Spleen (tissue), 7 donors: ENCODE data around the gene PRR22.

Experiments used
- CTCF ChIP-seq, 11 experiments: fragments of 200-600 bp in 7 of 11; fragments of 450-650 bp in 4 of 11; sonication (generic) in 4 of 11; IDR thresholded peaks in 8 of 11; conservative IDR thresholded peaks in 3 of 11; 1 replicate in 7 of 11; 2 replicates in 4 of 11; pipeline versions ENCODE4 v1.4.0 to v1.8.0; 2016 to 2021; ENCODE audit warnings: antibody characterized with exemption in 11 of 11, inconsistent platforms in 4 of 11, mild to moderate bottlenecking in 1 of 11
- POLR2A ChIP-seq, 3 donors: fragments of 450-650 bp; IDR thresholded peaks; one replicate each; pipeline ENCODE4 v1.5.1; 2017; ENCODE audit warnings: antibody characterized with exemption in 3 of 3, mild to moderate bottlenecking in 1 of 3
- POLR2AphosphoS5 ChIP-seq, 3 donors: sonication (generic); formaldehyde crosslinking; IDR thresholded peaks; one replicate each; pipeline ENCODE4 v1.5.1; 2017; ENCODE audit warnings: antibody characterized with exemption in 3 of 3
- donor health status: DM: no; HTN: no; CAD: no; lungs with moderate emphysema.
- donor health status: DM: no; HTN: no; CAD: no.
- donor health status: DM: no; HTN: no; CAD: no.

- no peak for TF ChIP-seq CTCF (IDR thresholded peaks at IDR 0.05 in 8 of 11, conservative IDR thresholded peaks at IDR 0.05 in 3 of 11)
- TF ChIP-seq POLR2A (IDR thresholded peaks at IDR 0.05) = no peak
- no peak for TF ChIP-seq POLR2AphosphoS5 (IDR thresholded peaks at IDR 0.05)
Observed at GRCh38 chr19:5806905-5807304, 22.4 kb upstream of the PRR22 start.
